Endodermal cell (in vitro differentiated cells): Measurements from ENCODE around the gene KCND3. TPM values are rescaled to one million over a fixed set of nuclear protein-coding genes. Genes with fewer than 3 reads are reported as not detected.

ENCODE experiments used
- DNase-seq: peaks from one replicate; pipeline ENCODE4 v3.0.0-alpha.2; 2017
- H3K27ac ChIP-seq: 2 replicates; pipeline ENCODE4 v1.5.1; 2013; ENCODE audit warnings: mild to moderate bottlenecking, low read depth, low read length, moderate library complexity
- H3K27me3 ChIP-seq: 2 replicates; pipeline ENCODE4 v1.6.1; 2013; ENCODE audit warnings: mild to moderate bottlenecking, low read length, moderate library complexity; ENCODE audit not compliant: insufficient read depth, control insufficient read depth, poor library complexity, severe bottlenecking
- H3K36me3 ChIP-seq: 2 replicates; pipeline ENCODE4 v1.7.0; 2013; ENCODE audit warnings: mild to moderate bottlenecking, low read length, moderate library complexity; ENCODE audit not compliant: control insufficient read depth, insufficient read depth
- H3K4me1 ChIP-seq: one replicate; pipeline ENCODE4 v1.7.0; 2013; ENCODE audit warnings: low read length; ENCODE audit not compliant: control insufficient read depth, insufficient read depth
- H3K4me3 ChIP-seq: 2 replicates; pipeline ENCODE4 v1.5.1; 2013; ENCODE audit warnings: mild to moderate bottlenecking, low read length, moderate library complexity
- H3K9ac ChIP-seq: 2 replicates; pipeline ENCODE4 v1.6.1; 2013; ENCODE audit warnings: mild to moderate bottlenecking, low read length, moderate library complexity; ENCODE audit not compliant: poor library complexity, severe bottlenecking; ENCODE audit errors: extremely low read depth
- H3K9me3 ChIP-seq: 2 replicates; pipeline ENCODE4 v1.6.1; 2013; ENCODE audit warnings: mild to moderate bottlenecking, low read length, moderate library complexity; ENCODE audit not compliant: control insufficient read depth
- H3K27ac Mint-ChIP-seq: 2 replicates; pipeline ENCODE4 v1.8.0; 2020; ENCODE audit warnings: mixed read lengths
- H3K27me3 Mint-ChIP-seq: 2 replicates; pipeline ENCODE4 v1.8.0; 2021; ENCODE audit warnings: mild to moderate bottlenecking, mixed read lengths; ENCODE audit not compliant: insufficient read depth
- H3K36me3 Mint-ChIP-seq: 2 replicates; pipeline ENCODE4 v1.8.0; 2020; ENCODE audit warnings: low read depth, mixed read lengths
- H3K4me1 Mint-ChIP-seq: 2 replicates; pipeline ENCODE4 v1.8.0; 2020; ENCODE audit warnings: mixed read lengths
- H3K4me3 Mint-ChIP-seq: 2 replicates; pipeline ENCODE4 v1.8.0; 2020; ENCODE audit warnings: mild to moderate bottlenecking, moderate library complexity, mixed read lengths
- H3K9me3 Mint-ChIP-seq: 2 replicates; pipeline ENCODE4 v1.8.0; 2020; ENCODE audit warnings: mild to moderate bottlenecking, mixed read lengths
- WGBS, 2 experiments: methylation state at CpG; one replicate each; pipeline versions ENCODE4 v1.1.5 to v1.1.7; 2013; ENCODE audit warnings: missing lambda C conversion rate in 2 of 2, mixed read lengths in 1 of 2; ENCODE audit not compliant: insufficient coverage in 1 of 2, insufficient read length in 1 of 2; 5-methylcytosine and 5-hydroxymethylcytosine counted together
- total RNA-seq, 2 donors: library from RNA; stranded (reverse); fragmentation: NEBNext Ultra II Directional in 1 of 2; extraction: Animal tissue kit (Norgen Biotek cat#: 25700) in 1 of 2; gene quantifications; 2 replicates in 1 of 2; 3 replicates in 1 of 2; pipeline ENCODE4 v1.2.1, GENCODE V29; 2021
- TF ChIP-seq, protein P1 (sequence below): fragments of 200-600 bp; sonication (generic); conservative IDR thresholded peaks from 2 replicates; pipeline ENCODE4 v1.5.0; 2021; ENCODE audit warnings: antibody characterized with exemption, mild to moderate bottlenecking

The KCND3 gene
- total RNA-seq, 2 donors from 2014 or later, result 0.13 TPM; not detected in 1

DNA sequence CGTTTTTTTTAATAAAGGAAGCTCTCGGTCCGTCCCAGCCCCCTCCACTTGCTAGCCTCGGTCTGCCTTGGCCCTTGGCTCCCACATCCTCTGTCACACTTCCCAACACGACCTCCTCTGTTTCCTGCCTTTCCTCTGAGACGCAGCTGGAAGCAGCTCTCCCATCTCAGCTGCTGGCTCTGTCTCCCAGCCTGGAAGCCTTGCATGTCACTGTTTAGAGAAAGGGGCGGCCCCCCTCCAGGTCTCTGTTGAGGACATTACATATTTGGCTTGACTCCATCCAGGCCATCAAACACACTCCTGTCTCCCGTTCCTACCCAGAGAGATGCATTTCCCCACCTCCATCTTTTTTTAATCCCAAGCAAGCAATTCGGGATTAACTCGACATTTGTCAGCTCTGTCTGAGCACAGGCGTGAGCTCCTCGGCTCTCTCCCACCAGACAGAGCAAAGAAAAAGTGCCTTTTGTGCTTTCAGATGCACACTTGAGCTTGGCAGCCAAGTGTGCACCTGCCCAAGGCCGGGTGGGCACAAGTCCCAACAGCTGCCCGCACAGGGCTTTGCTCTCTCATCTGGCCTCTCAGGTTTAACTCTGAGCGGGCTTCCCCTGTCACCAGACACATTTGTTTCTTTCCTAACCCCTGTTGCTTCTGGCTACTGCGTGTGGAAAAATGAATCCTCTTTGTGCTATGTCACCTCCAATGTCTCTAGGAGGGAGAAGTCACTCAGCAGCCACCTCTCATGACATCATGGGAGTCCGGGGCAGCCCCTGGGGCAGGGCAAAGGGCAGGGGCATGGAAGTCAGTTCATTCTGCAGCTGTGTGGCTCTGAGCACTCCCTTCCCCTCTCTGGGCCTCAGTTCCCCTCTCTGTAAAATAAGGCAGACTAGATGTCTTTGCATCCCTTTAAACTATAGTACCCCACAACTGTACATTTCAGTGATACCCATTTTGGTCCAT is 108.3 kb downstream of the KCND3 start:
- peaks cover 5% of the 10 kb centered on the region for H3K4me1 ChIP-seq
- H3K36me3 ChIP-seq, result no peaks in the 10 kb centered on the region
- DNase-seq, result no peak
- Mint-ChIP-seq H3K9me3 (no peaks in the 10 kb centered on the region), H3K4me3 (no peak overlapping the region), H3K27ac (no peak overlapping the region), H3K36me3 (no peaks in the 10 kb centered on the region), H3K27me3 (peaks cover 19% of the 10 kb centered on the region), H3K4me1 (peaks cover 9% of the 10 kb centered on the region)
- H3K4me3 ChIP-seq, result no peak overlapping the region
- H3K9ac ChIP-seq, result no peak overlapping the region
- TF ChIP-seq, protein P1, sequence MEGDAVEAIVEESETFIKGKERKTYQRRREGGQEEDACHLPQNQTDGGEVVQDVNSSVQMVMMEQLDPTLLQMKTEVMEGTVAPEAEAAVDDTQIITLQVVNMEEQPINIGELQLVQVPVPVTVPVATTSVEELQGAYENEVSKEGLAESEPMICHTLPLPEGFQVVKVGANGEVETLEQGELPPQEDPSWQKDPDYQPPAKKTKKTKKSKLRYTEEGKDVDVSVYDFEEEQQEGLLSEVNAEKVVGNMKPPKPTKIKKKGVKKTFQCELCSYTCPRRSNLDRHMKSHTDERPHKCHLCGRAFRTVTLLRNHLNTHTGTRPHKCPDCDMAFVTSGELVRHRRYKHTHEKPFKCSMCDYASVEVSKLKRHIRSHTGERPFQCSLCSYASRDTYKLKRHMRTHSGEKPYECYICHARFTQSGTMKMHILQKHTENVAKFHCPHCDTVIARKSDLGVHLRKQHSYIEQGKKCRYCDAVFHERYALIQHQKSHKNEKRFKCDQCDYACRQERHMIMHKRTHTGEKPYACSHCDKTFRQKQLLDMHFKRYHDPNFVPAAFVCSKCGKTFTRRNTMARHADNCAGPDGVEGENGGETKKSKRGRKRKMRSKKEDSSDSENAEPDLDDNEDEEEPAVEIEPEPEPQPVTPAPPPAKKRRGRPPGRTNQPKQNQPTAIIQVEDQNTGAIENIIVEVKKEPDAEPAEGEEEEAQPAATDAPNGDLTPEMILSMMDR, result no peak
- H3K27me3 ChIP-seq, result peaks cover 21% of the 10 kb centered on the region
- no peaks in the 10 kb centered on the region for H3K9me3 ChIP-seq
- 82 to 89% methylated on average over 13 to 17 of the region's 17 CpGs for WGBS, 2 experiments
- peak overlapping the region; percentile 42 for H3K27ac ChIP-seq

DNA sequence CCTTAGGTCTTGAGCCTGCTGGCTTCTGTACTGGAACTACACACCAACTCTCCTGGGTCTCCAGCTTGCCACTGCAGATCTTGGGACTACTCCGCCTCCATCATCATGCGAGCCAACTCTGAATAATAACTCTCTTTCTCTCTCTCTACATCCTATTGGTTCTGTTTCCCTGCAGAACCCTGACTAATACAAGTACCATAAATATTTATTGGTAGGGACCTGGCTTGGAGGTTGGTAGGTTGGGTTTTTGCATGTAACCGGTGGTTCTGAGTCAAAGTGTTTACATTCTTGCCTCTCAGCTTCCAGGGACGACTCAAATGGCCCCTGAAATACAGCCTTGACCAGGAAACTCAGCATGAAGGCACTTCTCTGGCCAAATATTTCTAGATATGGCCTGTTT is 110.4 kb downstream of the KCND3 start:
- Histone ChIP-seq H3K9ac (no peak overlapping the region), H3K36me3 (no peaks in the 10 kb centered on the region), H3K4me3 (no peak overlapping the region), H3K9me3 (no peaks in the 10 kb centered on the region), H3K27ac (no peak overlapping the region), H3K4me1 (peaks cover 5% of the 10 kb centered on the region), H3K27me3 (peaks cover 33% of the 10 kb centered on the region)
- TF ChIP-seq, protein P1, result no peak
- Mint-ChIP-seq H3K9me3 (no peaks in the 10 kb centered on the region), H3K4me3 (no peak overlapping the region), H3K27me3 (peaks cover 15% of the 10 kb centered on the region), H3K27ac (no peak overlapping the region), H3K36me3 (no peaks in the 10 kb centered on the region), H3K4me1 (peaks cover 8% of the 10 kb centered on the region)
- DNase-seq, result no peak
- 81 to 90% methylated on average over 2 to 4 of the region's 4 CpGs for WGBS, 2 experiments

DNA sequence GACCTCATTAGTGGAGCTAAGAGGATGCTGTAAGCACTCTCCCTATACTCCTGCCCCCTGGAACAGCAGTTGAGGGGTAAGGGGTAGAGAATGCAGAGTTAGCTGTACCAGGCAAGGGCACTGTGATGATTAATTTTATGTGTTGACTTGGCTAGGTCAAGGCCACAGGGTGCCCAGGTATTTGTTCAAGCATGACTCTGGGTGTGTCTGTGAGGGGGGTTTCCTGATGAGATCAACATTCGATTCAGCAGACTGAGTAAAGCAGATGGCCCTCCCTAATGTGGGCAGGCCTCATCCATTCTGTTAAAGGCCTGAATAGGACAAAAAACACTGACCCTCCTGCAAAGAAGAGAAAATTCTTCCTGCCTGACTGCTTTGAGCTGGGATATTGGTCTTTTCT is 110.8 kb downstream of the KCND3 start:
- no peaks in the 10 kb centered on the region for H3K9me3 ChIP-seq
- peaks cover 1% of the 10 kb centered on the region for H3K4me1 ChIP-seq
- H3K9ac ChIP-seq, result no peak overlapping the region
- Mint-ChIP-seq H3K4me3 (no peak overlapping the region), H3K36me3 (no peaks in the 10 kb centered on the region), H3K4me1 (peaks cover 8% of the 10 kb centered on the region), H3K9me3 (no peaks in the 10 kb centered on the region), H3K27ac (no peak overlapping the region), H3K27me3 (peaks cover 14% of the 10 kb centered on the region)
- WGBS, 2 experiments, result 87 to 100% methylated on average over 1 of the region's 1 CpG
- H3K36me3 ChIP-seq, result no peaks in the 10 kb centered on the region
- no peak overlapping the region for H3K4me3 ChIP-seq
- no peak overlapping the region for H3K27ac ChIP-seq
- peaks cover 34% of the 10 kb centered on the region for H3K27me3 ChIP-seq
- TF ChIP-seq, protein P1, result no peak
- no peak for DNase-seq
